ENCODE results near the gene PMEPA1. TPM values are rescaled to one million over a fixed set of nuclear protein-coding genes. Genes with fewer than 3 reads are reported as not detected.
A peak's percentile ranks its signal among the peaks of the same experiment; 100 is the strongest.

The PMEPA1 gene
- total and polyA plus RNA-seq, 7 experiments from 2014 or later = 0.44 to 10.0 (median 8.7) TPM

GRCh38 chr20:57628047-57628961, 81.5 kb downstream of the PMEPA1 start:
- H3K27ac ChIP-seq (ENCODE audit: low read depth, low read length) = peak overlapping the region; percentile 83
- peaks cover 0 to 53% (median 0%) of the 10 kb centered on the region in 5 donors for H3K27me3 Mint-ChIP-seq
- peaks cover 3 to 21% (median 13%) of the 10 kb centered on the region in 11 donors for H3K9me3 Mint-ChIP-seq
- intact Hi-C loops (cut with micrococcal nuclease) = loop anchor here (1.0 to 10.0 kb wide), 7 partner anchors 9 to 1266 kb away; partner anchors contain the start of genes PMEPA1 (in 1 of the 2), RAB22A (in 1 of the 2), STX16 (in 1 of the 2) and VAPB (in 1 of the 2)
- H3K4me3 ChIP-seq (ENCODE audit: low read length) = peak overlapping the region; percentile 49
- H3K36me3 ChIP-seq (ENCODE audit: control insufficient read depth in 2 of 3, insufficient read depth in 3 of 3, low read length in 3 of 3) = peaks cover 0 to 8% (median 0%) of the 10 kb centered on the region in 3 experiments
- peaks cover 0 to 11% (median 10%) of the 10 kb centered on the region in 3 experiments for H3K9me3 ChIP-seq (ENCODE audit: control insufficient read depth in 2 of 3, low read length in 3 of 3)
- H3K27ac Mint-ChIP-seq = peak overlapping the region; percentile 92 to 100 (median 98)
- H3K4me3 Mint-ChIP-seq = peak overlapping the region; percentile 85 to 97 (median 91)
- H3K4me1 Mint-ChIP-seq = peaks cover 38 to 94% (median 80%) of the 10 kb centered on the region in 7 donors
- ATAC-seq (peak; percentile 88), DNase-seq (peak in 7 of 9 donors; percentile 62 to 81 (median 71))
- H3K36me3 Mint-ChIP-seq = peaks cover 6 to 38% (median 30%) of the 10 kb centered on the region in 5 donors
- ChIA-PET CTCF (interaction anchor here (0.7 to 4.8 kb wide), 7 partner anchors 8 to 1043 kb away, joined by 3 to 38 read pairs (median 3); partner anchors contain the start of gene ZBP1), POLR2A (interaction anchor here (0.9 to 6.8 kb wide), 16 partner anchors 10 to 588 kb away, joined by 3 to 175 read pairs (median 6); partner anchors contain the start of genes PMEPA1, RBM38 and ZBP1)
- peaks cover 41 to 51% of the 10 kb centered on the region in 2 donors for H3K4me1 ChIP-seq (ENCODE audit: control insufficient read depth in 2 of 2, insufficient read depth in 2 of 2, low read length in 2 of 2)
- H3K27me3 ChIP-seq (ENCODE audit: control insufficient read depth in 2 of 2, insufficient read depth in 2 of 2, low read length in 2 of 2) = no peaks in the 10 kb centered on the region

GRCh38 chr20:57627339-57627738, 82.5 kb downstream of the PMEPA1 start:
- H3K27me3 Mint-ChIP-seq = peaks cover 0 to 47% (median 0%) of the 10 kb centered on the region in 5 donors
- Histone ChIP-seq H3K27me3 (ENCODE audit: control insufficient read depth in 2 of 2, insufficient read depth in 2 of 2, low read length in 2 of 2) (no peaks in the 10 kb centered on the region), H3K9me3 (ENCODE audit: control insufficient read depth in 2 of 3, low read length in 3 of 3) (peaks cover 0 to 11% (median 10%) of the 10 kb centered on the region in 3 experiments), H3K36me3 (ENCODE audit: control insufficient read depth in 2 of 3, insufficient read depth in 3 of 3, low read length in 3 of 3) (peaks cover 0 to 8% (median 0%) of the 10 kb centered on the region in 3 experiments), H3K27ac (ENCODE audit: low read depth, low read length) (peak overlapping the region; percentile 83), H3K4me3 (ENCODE audit: low read length) (peak overlapping the region; percentile 49), H3K4me1 (ENCODE audit: control insufficient read depth in 2 of 2, insufficient read depth in 2 of 2, low read length in 2 of 2) (peaks cover 42 to 55% of the 10 kb centered on the region in 2 donors)
- H3K4me3 Mint-ChIP-seq = peak overlapping the region; percentile 28 to 97 (median 90)
- H3K36me3 Mint-ChIP-seq = peaks cover 6 to 37% (median 30%) of the 10 kb centered on the region in 5 donors
- ATAC-seq = no peak
- H3K9me3 Mint-ChIP-seq = peaks cover 3 to 18% (median 12%) of the 10 kb centered on the region in 11 donors
- ChIA-PET CTCF (interaction anchor here (0.7 to 4.8 kb wide), 9 partner anchors 7 to 1044 kb away, joined by 3 to 38 read pairs (median 3); partner anchors contain the start of gene ZBP1), POLR2A (interaction anchor here (0.9 to 6.8 kb wide), 11 partner anchors 9 to 589 kb away, joined by 3 to 175 read pairs (median 4); partner anchors contain the start of genes PMEPA1, RBM38 and ZBP1)
- intact Hi-C loops (cut with micrococcal nuclease) = loop anchor here (5.0 to 10.0 kb wide), 4 partner anchors 680 to 1267 kb away; partner anchors contain the start of genes RAB22A (in 1 of the 2), STX16 (in 1 of the 2) and VAPB (in 1 of the 2)
- H3K27ac Mint-ChIP-seq = peak overlapping the region; percentile 46 to 100 (median 98)
- peaks cover 40 to 94% (median 77%) of the 10 kb centered on the region in 7 donors for H3K4me1 Mint-ChIP-seq
- DNase-seq = no peak

GRCh38 chr20:57625978-57626377, 83.8 kb downstream of the PMEPA1 start:
- H3K4me3 Mint-ChIP-seq = peak overlapping the region in 9 of 10 donors; percentile 26 to 91 (median 81)
- H3K4me1 ChIP-seq (ENCODE audit: control insufficient read depth in 2 of 2, insufficient read depth in 2 of 2, low read length in 2 of 2) = peaks cover 54 to 68% of the 10 kb centered on the region in 2 donors
- intact Hi-C loops (cut with micrococcal nuclease) = loop anchor here (5.0 to 10.0 kb wide), 4 partner anchors 681 to 1269 kb away; partner anchors contain the start of genes RAB22A (in 1 of the 2), STX16 (in 1 of the 2) and VAPB (in 1 of the 2)
- no peak overlapping the region for H3K4me3 ChIP-seq (ENCODE audit: low read length)
- H3K9me3 Mint-ChIP-seq = peaks cover 3 to 18% (median 12%) of the 10 kb centered on the region in 11 donors
- H3K4me1 Mint-ChIP-seq = peaks cover 37 to 94% (median 75%) of the 10 kb centered on the region in 7 donors
- peaks cover 0 to 35% (median 0%) of the 10 kb centered on the region in 5 donors for H3K27me3 Mint-ChIP-seq
- ChIA-PET POLR2A (interaction anchor here (6.8 kb wide), 1 partner anchor 8 kb away, joined by 175 read pairs; the partner anchor contains the start of gene ZBP1), CTCF (interaction anchor here (4.8 kb wide), 1 partner anchor 27 kb away, joined by 23 read pairs; no protein-coding TSS in a partner anchor)
- DNase-seq (no peak), ATAC-seq (no peak)
- H3K36me3 ChIP-seq (ENCODE audit: control insufficient read depth in 2 of 3, insufficient read depth in 3 of 3, low read length in 3 of 3) = peaks cover 0 to 8% (median 0%) of the 10 kb centered on the region in 3 experiments
- peaks cover 0 to 11% (median 10%) of the 10 kb centered on the region in 3 experiments for H3K9me3 ChIP-seq (ENCODE audit: control insufficient read depth in 2 of 3, low read length in 3 of 3)
- H3K36me3 Mint-ChIP-seq = peaks cover 6 to 34% (median 30%) of the 10 kb centered on the region in 5 donors
- peak overlapping the region in 8 of 9 donors; percentile 66 to 100 (median 96) for H3K27ac Mint-ChIP-seq
- H3K27me3 ChIP-seq (ENCODE audit: control insufficient read depth in 2 of 2, insufficient read depth in 2 of 2, low read length in 2 of 2) = no peaks in the 10 kb centered on the region
- H3K27ac ChIP-seq (ENCODE audit: low read depth, low read length) = no peak overlapping the region

- Histone ChIP-seq H3K9me3 (ENCODE audit: control insufficient read depth in 2 of 3, low read length in 3 of 3) (peaks cover 0 to 11% (median 10%) of the 10 kb centered on the region in 3 experiments), H3K27me3 (ENCODE audit: control insufficient read depth in 2 of 2, insufficient read depth in 2 of 2, low read length in 2 of 2) (no peaks in the 10 kb centered on the region), H3K36me3 (ENCODE audit: control insufficient read depth in 2 of 3, insufficient read depth in 3 of 3, low read length in 3 of 3) (peaks cover 0 to 8% (median 0%) of the 10 kb centered on the region in 3 experiments), H3K4me1 (ENCODE audit: control insufficient read depth in 2 of 2, insufficient read depth in 2 of 2, low read length in 2 of 2) (peaks cover 53 to 71% of the 10 kb centered on the region in 2 donors), H3K27ac (ENCODE audit: low read depth, low read length) (no peak overlapping the region), H3K4me3 (ENCODE audit: low read length) (no peak overlapping the region)
- Mint-ChIP-seq H3K4me1 (peaks cover 38 to 94% (median 75%) of the 10 kb centered on the region in 7 donors), H3K27me3 (peaks cover 0 to 29% (median 0%) of the 10 kb centered on the region in 5 donors), H3K27ac (peak overlapping the region in 7 of 9 donors; percentile 8 to 100 (median 55)), H3K36me3 (peaks cover 6 to 34% (median 30%) of the 10 kb centered on the region in 5 donors), H3K9me3 (peaks cover 3 to 18% (median 12%) of the 10 kb centered on the region in 11 donors), H3K4me3 (peak overlapping the region in 7 of 10 donors; percentile 6 to 91 (median 57))
- CTCF ChIA-PET = no interaction called here
- intact Hi-C loops (cut with micrococcal nuclease) = loop anchor here (5.0 to 10.0 kb wide), 4 partner anchors 682 to 1269 kb away; partner anchors contain the start of genes RAB22A (in 1 of the 2), STX16 (in 1 of the 2) and VAPB (in 1 of the 2)
- ATAC-seq (no peak), DNase-seq (no peak)
- POLR2A ChIA-PET = interaction anchor here (0.7 to 1.6 kb wide), 2 partner anchors 10 to 1200 kb away, joined by 3 to 4 read pairs; no protein-coding TSS in a partner anchor
Measured at GRCh38 chr20:57625181-57625958, 84.4 kb downstream of the PMEPA1 start.

GRCh38 chr20:57624124-57624523, 85.7 kb downstream of the PMEPA1 start:
- Histone ChIP-seq H3K36me3 (ENCODE audit: control insufficient read depth in 2 of 3, insufficient read depth in 3 of 3, low read length in 3 of 3) (peaks cover 0 to 8% (median 0%) of the 10 kb centered on the region in 3 experiments), H3K27ac (ENCODE audit: low read depth, low read length) (no peak overlapping the region), H3K27me3 (ENCODE audit: control insufficient read depth in 2 of 2, insufficient read depth in 2 of 2, low read length in 2 of 2) (no peaks in the 10 kb centered on the region), H3K4me3 (ENCODE audit: low read length) (no peak overlapping the region), H3K9me3 (ENCODE audit: control insufficient read depth in 2 of 3, low read length in 3 of 3) (peaks cover 0 to 11% (median 10%) of the 10 kb centered on the region in 3 experiments), H3K4me1 (ENCODE audit: control insufficient read depth in 2 of 2, insufficient read depth in 2 of 2, low read length in 2 of 2) (peaks cover 46 to 72% of the 10 kb centered on the region in 2 donors)
- intact Hi-C loops (cut with micrococcal nuclease) = loop anchor here in 1 of 2 donors (5.0 to 10.0 kb wide), 2 partner anchors 1193 to 1271 kb away; no protein-coding TSS in a partner anchor
- Mint-ChIP-seq H3K27me3 (peaks cover 0 to 20% (median 0%) of the 10 kb centered on the region in 5 donors), H3K4me1 (peaks cover 34 to 94% (median 71%) of the 10 kb centered on the region in 7 donors), H3K27ac (peak overlapping the region in 4 of 9 donors; percentile 41 to 62 (median 55)), H3K4me3 (peak overlapping the region in 1 of 10 donors; percentile 25), H3K36me3 (peaks cover 6 to 30% (median 25%) of the 10 kb centered on the region in 5 donors), H3K9me3 (peaks cover 3 to 18% (median 9%) of the 10 kb centered on the region in 11 donors)
- ATAC-seq (no peak), DNase-seq (no peak)
- ChIA-PET POLR2A (interaction anchor here (0.6 to 1.6 kb wide), 3 partner anchors 9 to 1037 kb away, joined by 3 to 4 read pairs (median 3); no protein-coding TSS in a partner anchor), CTCF (interaction anchor here (0.6 to 1.4 kb wide), 5 partner anchors 23 to 57 kb away, joined by 3 to 5 read pairs (median 3); no protein-coding TSS in a partner anchor)

Measured in naive thymus-derived CD4-positive, alpha-beta T cell (primary cell).